Stimulated activated CD8-positive, alpha-beta memory T cell treated with anti-CD3 and anti-CD28 coated beads, Interleukin-4, amount 100 ng/mL, for 1 hour (primary cell): Measurements from ENCODE around the gene PLXNB2.

Source experiments
- DNase-seq, 2 donors: peaks; one replicate each; pipeline ENCODE4 v3.0.0-alpha.2; 2020; ENCODE audit warnings: low read depth in 2 of 2, low spot score in 1 of 2

Gene PLXNB2

DNA sequence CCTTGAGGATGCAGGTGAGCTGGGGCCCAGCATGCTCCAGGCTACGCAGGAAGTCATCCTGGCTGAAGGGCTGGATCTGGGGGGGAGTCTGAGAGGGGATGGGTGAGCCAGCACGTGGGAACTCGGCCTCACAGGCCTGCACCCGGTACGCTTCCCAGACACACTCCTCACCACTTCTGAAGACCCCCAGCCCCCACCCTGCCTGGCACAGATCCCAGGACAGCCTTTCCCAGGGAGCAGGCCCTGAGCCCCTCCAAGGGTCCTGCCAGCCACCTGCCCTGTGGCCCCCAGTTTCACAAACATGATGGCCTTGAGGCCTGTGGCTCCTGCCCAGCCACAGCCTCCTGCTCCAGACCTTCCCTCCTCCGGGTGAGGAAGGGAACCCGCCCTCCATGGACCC is 5.6 kb upstream of the PLXNB2 start:
- no peak for DNase-seq

DNA sequence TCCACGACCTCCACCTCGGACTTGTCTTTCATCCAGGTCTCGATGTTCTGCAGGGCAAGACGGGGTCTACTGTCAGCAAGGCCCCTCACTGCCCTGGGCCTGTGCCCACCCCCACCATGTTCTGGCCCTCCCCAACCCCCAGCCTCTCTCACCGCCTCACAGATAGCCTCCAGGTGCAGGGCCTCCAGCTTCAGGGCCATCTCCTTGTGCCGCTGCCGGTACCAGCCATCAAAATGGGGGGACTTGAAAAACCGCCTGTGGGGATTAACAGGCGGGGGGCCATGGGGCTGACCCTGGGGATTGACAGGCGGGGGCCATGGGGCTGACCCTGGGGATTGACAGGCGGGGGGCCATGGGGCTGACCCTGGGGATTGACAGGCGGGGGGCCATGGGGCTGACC is 4.9 kb upstream of the PLXNB2 start:
- DNase-seq = no peak

DNA sequence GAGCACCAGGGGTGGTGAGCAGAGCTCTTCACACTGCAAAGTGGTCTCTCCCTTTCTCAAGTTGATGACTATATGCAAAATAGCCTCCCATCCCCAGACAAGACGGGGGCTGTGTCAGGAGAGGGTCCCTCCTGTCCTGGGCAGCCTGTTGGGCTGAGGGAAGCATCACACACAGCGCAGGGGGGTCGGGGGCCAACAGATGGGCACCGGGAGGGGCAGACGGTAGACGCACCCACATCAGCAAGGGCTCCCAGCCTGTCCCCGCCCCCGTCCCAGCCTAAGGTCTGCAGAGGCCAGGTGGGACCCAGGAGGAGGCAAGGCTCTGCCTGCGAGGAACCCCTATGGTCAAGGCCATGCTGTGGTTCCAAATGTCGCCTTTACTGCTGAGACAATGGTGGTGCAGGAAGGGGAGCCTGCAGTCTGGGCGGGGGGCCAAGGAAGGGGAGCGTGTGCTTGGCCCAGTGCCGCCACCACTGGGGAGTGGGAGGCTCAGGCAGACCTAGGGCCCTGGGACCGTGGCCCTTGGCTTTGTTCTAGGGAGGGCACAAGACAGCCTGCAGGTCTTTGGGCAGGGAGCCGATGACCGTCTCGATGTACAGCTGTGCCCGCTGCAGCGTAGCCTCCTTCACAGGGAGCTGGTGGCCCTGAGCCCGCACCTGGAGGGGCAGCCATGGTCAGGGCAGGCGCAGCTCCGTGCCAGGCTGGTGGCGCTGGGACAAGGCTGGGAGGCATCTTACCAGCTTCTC is 4.3 kb upstream of the PLXNB2 start:
- DNase-seq = no peak

DNA sequence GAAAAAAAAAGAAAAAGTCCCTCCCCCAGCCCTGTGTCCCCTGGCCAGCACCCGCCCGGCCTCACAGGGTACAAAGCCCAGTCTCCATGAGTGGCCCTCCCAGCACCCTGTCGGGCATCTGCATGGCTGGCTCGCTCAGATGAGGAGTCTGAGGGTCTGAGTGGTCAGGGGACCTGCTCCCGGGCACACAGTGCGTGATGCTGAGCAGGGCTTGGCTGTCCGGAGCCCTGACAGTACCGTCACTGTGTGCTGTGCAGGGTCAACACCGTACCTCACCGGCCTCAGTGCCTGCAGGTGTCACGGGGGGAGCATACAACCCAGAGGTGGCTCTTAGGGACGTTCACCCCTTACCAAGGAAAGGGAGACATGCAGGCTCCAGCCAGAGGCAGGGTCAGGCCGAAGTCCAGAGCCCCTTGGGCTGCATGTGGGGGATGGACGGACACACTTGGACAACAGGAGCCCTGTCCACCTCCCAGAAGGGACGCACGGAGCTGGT is 3.6 kb upstream of the PLXNB2 start:
- no peak for DNase-seq

DNA sequence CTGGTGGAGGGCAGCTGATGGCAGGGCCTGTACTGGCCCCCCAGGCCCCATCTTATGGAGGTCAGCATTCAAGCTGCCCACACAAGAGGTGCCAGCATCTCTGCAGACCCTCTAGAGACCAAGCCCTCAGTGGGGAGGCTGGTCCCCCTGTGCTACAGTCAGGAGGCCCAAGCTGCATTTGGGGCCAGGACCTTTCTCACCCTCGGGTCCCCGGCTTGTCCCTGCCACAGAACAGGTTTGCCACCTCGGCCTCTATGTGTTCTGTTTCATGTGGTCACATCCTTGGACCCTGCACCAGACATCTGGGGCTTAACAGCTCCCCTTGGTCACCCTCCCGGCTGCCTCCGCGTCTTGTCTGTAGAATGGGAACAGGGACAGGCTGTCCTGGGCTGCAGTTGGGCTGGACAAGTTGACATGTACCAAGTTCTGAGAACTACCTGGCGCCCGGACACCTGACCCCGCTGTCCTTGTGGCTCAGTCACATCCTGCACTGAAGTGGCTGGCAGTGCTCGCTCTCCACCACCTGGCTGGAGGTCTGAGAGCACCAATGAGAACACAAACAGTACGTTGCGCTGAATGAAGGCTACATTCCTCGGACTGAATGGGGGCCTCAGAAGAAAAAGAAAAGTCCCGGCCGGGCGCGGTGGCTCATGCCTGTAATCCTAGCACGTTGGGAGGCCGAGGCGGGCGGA is 2.7 kb upstream of the PLXNB2 start:
- no peak for DNase-seq

DNA sequence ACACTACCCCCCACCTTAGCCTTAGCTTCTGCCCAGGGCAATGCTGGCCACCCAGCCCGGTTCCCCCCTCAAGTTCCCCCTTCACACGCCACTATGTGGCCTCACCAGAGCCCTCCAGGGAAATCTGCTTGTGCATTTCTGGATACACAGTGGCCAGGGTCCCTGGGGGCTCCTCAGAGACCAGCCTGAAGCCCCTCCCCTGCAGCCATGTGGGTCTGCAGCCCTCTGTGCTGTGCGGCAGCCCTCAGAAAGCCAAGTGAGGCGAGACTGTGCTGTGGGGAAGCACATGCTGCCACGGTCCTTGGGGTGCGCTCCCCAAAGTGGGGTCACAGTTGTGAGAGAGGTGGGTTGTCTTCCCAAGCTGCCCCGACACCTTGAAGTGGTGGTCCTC is 2.1 kb upstream of the PLXNB2 start:
- no peak for DNase-seq

DNA sequence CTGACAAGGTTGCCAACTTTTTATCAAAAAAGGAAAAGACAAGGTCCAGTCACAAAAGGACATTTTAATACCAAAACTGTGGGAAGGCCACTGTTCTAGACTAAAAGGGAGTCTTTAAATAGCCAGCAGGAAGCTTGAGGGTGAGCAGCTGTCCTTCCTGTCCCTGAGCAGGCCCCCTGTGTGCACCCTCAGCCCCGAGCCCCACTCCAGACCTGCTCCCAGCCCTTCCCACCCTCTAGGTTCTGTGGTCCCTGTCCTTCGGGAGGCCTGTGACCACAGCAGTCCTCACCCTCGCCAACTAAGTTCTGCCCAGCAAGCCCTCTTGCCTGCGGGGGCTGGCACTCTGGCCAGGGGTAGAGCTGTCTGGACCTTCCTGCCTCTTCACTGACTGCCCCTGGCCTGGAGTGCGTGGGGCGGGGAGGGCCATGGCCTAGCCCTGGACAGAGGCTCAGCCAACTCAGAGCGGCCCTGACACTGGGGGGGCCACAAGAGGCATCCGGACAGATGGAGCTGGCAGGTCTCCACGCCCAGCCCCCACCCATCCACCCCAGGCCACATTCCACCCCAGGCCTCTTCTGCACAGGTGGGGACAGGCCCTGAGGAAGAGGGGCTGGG is 1.6 kb upstream of the PLXNB2 start:
- DNase-seq = no peak

DNA sequence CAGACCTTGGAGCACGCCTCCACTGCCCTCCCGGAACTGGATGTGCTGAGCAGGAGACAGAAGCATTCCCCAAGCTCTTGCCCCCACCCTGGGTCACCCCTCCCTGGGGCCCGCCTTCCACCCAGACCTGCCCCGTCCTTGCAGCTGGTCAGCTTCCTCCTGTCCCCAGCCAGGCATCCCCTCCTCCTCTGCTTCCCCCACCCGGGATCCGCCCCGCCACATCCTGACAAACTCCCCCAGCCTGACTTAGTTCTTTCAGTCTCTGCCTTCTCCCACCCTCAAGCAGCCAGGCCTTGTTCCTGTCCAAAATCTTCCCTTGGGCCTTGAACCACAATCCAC is 1.1 kb upstream of the PLXNB2 start:
- DNase-seq = no peak

DNA sequence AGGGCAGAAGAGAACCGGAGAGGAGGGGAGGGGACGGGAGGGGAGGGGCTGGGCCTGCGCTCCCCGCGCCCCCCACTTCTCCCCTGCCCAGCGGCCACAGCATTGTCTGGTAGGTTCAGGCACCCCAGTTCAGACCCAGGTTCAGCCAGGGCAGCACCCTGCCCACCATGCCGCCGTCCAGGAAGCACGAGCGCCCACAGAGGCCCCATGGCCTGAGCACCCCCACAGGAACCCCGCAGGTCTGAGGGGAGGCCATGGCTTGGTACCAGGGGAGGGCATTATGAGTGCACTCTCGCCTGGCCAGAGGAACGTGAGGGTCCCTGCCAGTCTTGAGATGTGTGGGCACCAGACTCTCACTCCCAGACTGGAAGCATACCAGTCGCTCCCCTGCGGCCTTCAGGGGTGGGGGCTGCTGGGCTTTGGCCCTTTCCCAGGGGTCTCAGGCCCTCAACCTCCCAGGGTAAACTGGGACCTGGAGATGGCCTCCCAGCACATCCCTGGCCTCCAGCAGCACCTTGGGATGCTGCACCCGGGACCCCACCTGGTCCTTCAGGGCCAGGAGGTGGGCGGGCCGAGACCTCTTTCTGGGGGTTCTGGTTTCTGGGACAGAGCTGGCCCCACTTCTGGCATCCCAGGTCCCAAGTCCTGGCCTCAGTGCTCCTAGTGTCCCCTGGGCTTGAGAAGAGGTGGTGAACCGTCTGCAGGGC is 597 bp upstream of the PLXNB2 start:
- DNase-seq = no peak

DNA sequence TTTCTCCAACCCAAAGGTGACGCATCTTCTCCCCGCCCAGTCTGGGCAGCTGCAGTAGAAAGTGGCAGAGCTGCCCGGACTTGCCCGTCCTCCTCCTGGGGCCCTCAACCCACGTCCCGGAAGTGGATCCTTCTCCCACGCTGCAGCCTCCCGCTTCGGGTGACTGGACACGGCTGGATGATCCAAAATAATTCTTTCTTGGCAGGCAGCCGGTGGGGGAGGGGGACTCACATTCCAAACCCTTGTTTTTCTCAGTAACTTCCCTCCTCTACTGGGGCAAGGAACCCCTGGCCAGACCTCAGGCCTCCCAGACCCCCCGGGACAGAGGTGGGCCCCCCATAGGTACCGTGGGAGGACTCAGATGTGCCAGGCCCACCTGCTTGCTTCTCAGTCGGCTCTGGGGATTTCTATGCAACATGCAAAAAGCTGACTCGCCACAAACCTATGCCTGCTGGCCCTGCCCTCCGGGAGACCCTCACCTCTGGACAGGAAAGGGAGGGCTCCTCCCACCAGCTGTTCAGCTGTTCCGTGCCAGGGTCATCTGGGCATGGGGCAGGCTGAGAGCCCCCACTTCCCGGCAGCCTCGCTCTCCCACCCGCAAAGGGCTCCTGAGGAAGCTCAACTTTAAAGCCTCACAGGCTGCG is 1.4 kb downstream of the PLXNB2 start:
- DNase-seq = no peak

DNA sequence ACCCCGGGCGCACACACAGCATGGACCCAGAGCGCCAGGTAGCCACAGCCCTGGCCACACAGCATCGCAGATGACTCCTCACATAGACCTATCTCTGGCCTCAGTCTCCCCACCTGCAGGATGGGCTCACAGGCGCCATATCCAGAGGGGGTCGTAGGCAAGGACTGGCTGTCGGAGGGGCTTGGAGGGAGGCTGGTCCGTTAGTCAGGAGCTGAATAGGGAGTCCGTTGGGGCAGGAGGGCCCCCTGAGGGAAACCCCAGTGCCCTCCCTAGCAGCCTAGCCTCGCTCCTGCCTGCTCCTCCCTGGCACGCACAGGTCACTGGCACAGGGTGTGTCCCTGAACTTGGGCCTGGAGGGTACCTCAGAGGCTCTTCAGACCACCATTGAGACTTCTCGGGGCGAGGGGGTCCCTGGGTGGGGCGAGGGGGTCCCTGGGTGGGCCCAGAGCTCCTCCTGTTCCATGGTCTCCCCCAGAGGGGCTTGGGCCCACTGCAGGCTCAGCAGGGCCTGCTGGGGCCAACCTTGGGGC is 2.0 kb downstream of the PLXNB2 start:
- no peak for DNase-seq

DNA sequence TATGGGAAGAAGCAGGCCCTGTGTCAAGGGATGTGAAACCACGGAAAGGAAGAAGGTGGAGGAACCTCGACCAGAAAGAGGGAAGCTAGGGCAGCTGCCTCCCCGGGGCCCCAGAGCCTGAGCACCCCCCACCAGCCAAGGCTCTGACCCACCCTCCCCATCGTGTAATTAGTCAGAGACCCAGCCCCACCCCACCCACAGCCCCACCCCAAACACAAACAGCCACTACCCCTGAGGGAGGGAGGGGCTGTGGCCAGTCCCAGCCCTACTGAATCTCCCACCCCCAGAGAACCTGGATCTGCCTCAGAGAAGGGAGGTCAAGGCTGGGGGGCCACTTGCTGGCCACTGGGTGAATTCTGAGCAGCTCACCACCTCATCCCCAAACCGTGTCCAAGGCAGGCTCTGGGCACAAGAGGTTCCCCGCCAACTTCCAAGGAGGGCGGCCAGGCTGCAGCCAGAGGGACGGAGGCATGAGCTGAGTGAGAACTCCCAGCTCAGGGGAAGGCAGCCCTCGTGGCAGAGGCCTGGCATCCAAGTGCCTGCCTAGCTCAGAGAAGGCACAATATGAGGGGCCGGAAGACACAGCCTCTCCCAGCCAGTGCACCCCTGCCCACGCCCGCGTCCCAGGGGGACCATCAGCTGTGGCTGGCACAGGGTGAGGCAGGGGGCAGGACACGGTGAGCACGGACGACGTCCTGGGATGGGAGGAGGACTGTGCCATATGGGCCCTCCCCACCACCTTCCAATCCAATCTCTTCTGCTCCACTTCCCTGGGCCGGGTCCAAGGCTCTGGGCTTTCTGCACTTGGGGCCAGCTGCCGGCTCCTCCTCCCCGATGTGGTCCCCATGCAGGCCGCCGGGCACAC is 2.7 kb downstream of the PLXNB2 start:
- no peak for DNase-seq

DNA sequence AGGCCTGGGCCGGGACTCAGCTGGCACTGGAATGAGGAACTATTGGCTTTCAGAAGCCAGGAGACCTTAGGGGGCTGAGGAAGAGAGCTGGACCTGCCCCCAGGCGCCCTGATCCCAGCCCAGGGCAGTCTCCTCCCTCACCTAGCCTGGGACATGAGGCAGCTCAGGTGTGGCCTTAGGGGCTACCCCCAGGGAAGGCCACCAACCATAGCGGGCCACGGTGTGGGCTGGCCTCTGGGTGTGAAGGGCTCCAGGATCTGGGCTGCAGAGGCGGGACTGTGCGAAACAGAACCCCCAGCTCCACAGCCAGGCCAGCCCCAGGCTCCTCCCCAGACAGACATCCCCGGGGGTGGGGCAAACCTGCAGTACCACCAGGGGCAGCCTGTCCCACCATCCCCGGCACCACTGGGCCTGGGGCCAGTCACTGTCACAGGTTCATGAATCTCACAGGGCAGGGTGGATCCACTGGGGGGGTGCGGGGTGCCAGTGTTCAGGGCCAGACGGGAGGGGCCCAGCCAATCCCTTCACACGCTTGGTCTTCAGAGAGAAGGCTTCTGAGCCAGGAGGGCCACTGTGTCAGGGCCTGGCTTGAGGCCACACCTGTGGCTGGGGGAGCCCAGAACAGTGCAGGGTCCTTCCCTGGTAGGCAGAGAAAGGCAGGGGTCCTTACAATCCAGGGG is 3.5 kb downstream of the PLXNB2 start:
- DNase-seq = no peak

DNA sequence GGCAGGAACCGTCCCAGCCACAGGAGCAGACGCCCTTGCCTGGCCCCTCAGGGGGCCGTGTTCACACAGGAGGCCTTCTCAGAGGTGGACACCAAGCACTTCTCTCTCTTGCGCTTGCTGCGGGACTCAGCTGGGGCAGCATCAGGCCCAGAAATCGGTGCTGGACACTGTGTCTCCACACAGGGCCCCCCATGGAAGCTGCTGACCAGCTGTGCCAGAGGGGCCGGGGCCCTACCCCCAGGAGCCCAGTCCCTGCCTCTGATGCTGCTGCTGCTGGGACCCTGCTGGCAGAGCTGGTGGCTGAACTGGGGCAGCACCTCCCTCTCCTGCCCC is 4.0 kb downstream of the PLXNB2 start:
- DNase-seq = no peak

DNA sequence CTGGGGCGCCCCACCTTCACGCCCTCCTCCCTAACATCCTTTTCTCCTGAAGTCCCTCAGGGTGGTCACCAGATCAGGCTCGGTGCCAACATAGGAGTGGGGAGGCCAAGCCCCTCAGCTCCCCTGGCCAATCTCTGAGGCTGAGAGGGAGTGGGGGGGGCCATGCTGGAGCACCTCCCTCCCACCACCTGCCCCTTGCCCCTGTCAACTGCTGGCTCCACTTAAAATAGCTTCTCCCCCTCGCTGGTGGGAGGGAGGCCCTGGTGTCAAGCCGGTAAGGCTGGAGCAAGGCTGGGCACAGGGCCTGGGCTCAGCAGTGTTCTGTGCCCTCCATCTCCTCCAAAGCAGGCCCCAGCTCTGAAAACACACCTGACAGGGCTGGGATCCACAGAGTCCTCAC is 4.9 kb downstream of the PLXNB2 start:
- DNase-seq = no peak

DNA sequence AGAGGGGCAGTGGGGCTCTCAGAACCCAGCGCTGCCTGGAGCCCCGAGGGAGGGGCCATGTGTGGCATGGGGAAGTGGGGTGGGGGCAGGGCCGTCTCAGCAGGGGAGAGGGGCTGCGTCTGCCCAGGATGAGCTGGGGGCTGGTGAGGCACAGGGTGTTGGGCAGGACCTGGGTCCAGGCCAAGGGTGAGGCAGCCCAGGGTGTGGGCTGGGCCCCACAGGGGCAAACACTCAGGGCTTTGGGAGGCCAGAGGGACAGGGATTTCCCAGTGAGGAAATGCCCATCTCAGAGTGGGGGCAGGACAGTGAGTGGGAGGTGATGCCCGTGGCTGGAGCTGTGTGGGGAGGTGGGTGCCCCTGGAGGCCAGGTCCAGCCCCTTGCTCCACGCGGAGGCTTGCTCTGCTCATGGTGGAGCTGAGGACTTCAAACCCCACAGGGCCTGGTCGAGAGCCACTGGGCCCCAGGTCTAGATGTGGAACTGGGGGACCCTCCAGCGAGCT is 5.4 kb downstream of the PLXNB2 start:
- no peak for DNase-seq

DNA sequence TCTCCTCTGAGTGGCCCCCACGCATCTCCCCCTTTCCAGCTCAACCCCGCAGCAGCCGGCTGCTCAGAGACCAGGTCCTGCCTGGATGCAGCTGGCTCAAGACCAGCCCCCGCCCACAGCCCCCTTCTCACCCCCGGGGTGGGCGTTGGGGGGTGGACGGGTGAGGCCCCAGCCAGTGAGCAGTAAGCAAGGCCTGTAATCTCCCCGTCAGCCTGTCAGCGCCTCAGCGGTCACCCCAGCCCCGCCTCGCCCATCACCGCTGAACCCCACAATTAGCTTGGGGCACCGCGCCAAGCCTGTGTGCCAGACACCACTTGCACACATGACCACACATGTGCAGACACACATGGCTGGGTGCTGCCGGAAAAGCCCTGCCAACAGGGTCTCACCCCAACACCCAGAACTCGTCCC is 5.9 kb downstream of the PLXNB2 start:
- no peak for DNase-seq

DNA sequence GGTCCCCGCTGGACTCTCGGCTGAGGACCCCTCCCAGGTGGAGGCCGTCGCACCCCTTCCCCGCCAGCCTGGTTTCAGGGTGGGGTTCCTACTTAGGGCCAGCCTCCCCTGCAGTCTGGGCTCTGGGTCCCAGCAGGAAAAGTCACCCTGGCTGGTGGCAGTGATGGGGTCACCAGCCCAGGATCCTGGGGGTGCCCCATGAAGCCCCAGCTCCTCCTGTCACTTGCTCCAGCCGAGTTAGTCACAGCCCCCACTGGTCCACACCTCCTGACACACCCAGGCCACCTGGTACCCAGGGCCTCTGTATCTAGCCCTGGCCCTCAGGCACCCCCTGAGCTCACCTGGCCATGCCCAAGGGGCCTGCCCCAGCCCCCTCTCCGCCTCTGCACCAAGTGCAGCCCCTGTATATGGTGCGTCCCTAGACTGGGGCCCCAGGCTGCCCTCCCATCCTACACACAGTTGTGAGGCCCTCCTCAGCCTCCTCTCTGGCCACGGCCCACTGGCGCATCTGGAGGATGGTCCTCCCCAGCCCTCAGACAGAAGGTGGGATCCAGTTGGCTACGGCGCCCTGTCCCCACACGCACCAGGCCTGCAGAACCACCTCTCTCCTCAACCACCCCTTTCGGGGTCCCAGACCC is 6.7 kb downstream of the PLXNB2 start:
- no peak for DNase-seq
